Transverse colon (tissue), 4 donors: ENCODE results near the gene ERGIC1. TPM values are rescaled to one million over a fixed set of nuclear protein-coding genes. Genes with fewer than 3 reads are reported as not detected.
A peak's percentile ranks its signal among the peaks of the same experiment; 100 is the strongest.

ENCODE experiments used
- DNase-seq: peaks from one replicate; pipeline ENCODE4 v3.0.0-alpha.2; 2019
- H3K27ac ChIP-seq, 4 donors: fragments of 200-600 bp; sonication (generic); 2 replicates each; pipeline ENCODE4 v1.5.1; 2016 to 2018; ENCODE audit warnings: inconsistent platforms in 4 of 4
- H3K27me3 ChIP-seq: fragments of 200-600 bp; sonication (generic); 2 replicates; pipeline ENCODE4 v1.5.1; 2017; ENCODE audit warnings: inconsistent platforms
- H3K36me3 ChIP-seq, 4 donors: fragments of 200-600 bp; sonication (generic); 2 replicates each; pipeline ENCODE4 v1.5.1; 2017 to 2019; ENCODE audit warnings: inconsistent platforms in 4 of 4
- H3K4me1 ChIP-seq, 4 donors: fragments of 200-600 bp; sonication (generic); 2 replicates each; pipeline ENCODE4 v1.5.1; 2017 to 2020; ENCODE audit warnings: inconsistent platforms in 4 of 4
- H3K4me3 ChIP-seq, 4 donors: fragments of 200-600 bp; sonication (generic); 1 replicate in 1 of 4; 2 replicates in 3 of 4; pipeline versions ENCODE4 v1.5.1 to v1.6.1; 2017 to 2019; ENCODE audit warnings: inconsistent platforms in 4 of 4
- H3K9me3 ChIP-seq, 2 donors: fragments of 200-600 bp; sonication (generic); 2 replicates each; pipeline ENCODE4 v1.5.1; 2017 to 2019; ENCODE audit warnings: inconsistent platforms in 2 of 2
- CTCF ChIP-seq, 5 experiments: fragments of 200-600 bp in 3 of 5; fragments of 450-650 bp in 2 of 5; sonication (generic) in 3 of 5; IDR thresholded peaks; 1 replicate in 2 of 5; 2 replicates in 3 of 5; pipeline ENCODE4 v1.5.1; 2016 to 2017; ENCODE audit warnings: antibody characterized with exemption in 5 of 5, inconsistent platforms in 3 of 5, mild to moderate bottlenecking in 2 of 5, moderate library complexity in 1 of 5
- EP300 ChIP-seq: sonication (generic); formaldehyde crosslinking; IDR thresholded peaks from one replicate; pipeline ENCODE4 v1.6.1; 2017; ENCODE audit warnings: antibody characterized with exemption, low read depth
- POLR2A ChIP-seq: fragments of 450-650 bp; IDR thresholded peaks from one replicate; pipeline ENCODE4 v1.6.1; 2016; ENCODE audit warnings: antibody characterized with exemption, mild to moderate bottlenecking, moderate library complexity
- POLR2AphosphoS5 ChIP-seq, 3 donors: sonication (generic); formaldehyde crosslinking; IDR thresholded peaks; one replicate each; pipeline ENCODE4 v1.6.1; 2016; ENCODE audit warnings: antibody characterized with exemption in 3 of 3
- WGBS, 2 donors: methylation state at CpG; one replicate each; pipeline ENCODE4 v1.1.5; 2018; ENCODE audit warnings: low coverage in 1 of 2; 5-methylcytosine and 5-hydroxymethylcytosine counted together
- in situ Hi-C, 4 donors: fragments of 200-750 bp; cut with MboI; loops; one replicate each; pipeline versions ENCODE4 v1.15.0 to v1.15.1; 2017; ENCODE audit warnings: low sequenced_read_pairs in 3 of 4, low pct_ligation_motif_present in 1 of 4, low pct_unique_long_range_greater_than_20kb in 1 of 4
- intact Hi-C: fragments of 100-400 bp; cut with DNase I; formaldehyde crosslinking; loops from one replicate; pipeline ENCODE4 v1.15.1; 2023; ENCODE audit warnings: low total_unique reads
- total RNA-seq, 4 donors: library from RNA; depleted of rRNA; stranded (reverse); fragments of >200 nt; gene quantifications; one replicate each; pipeline ENCODE4 v1.1.0, GENCODE V29; 2016

The ERGIC1 gene
- total RNA-seq, 4 donors from 2014 or later = 125 to 252 (median 184) TPM

GRCh38 chr5:172887692-172888091 lies 53.6 kb downstream of the ERGIC1 start:
- Histone ChIP-seq H3K27me3 (no peaks in the 10 kb centered on the region), H3K27ac (peak overlapping the region; percentile 73 to 94 (median 84)), H3K4me1 (peaks cover 9 to 33% (median 13%) of the 10 kb centered on the region in 4 donors), H3K36me3 (peaks cover 0 to 14% (median 2%) of the 10 kb centered on the region in 4 donors), H3K9me3 (no peaks in the 10 kb centered on the region), H3K4me3 (no peak overlapping the region)
- TF ChIP-seq EP300 (peak; percentile 24), POLR2AphosphoS5 (IDR thresholded peaks at IDR 0.05) (peak in 1 of 3 donors; percentile 40), CTCF (IDR thresholded peaks at IDR 0.05) (no peak), POLR2A (no peak)
- WGBS, 2 donors = 74% methylated on average over 8 of the region's 8 CpGs; no CpG with 5 or more reads in 1 of the 2 donors
- peak; percentile 53 for DNase-seq
- in situ Hi-C loops = no loop called here
- intact Hi-C loops = no loop called here

- Histone ChIP-seq H3K27me3 (no peaks in the 10 kb centered on the region), H3K36me3 (peaks cover 0 to 14% (median 2%) of the 10 kb centered on the region in 4 donors), H3K4me1 (peaks cover 10 to 34% (median 13%) of the 10 kb centered on the region in 4 donors), H3K4me3 (no peak overlapping the region), H3K9me3 (no peaks in the 10 kb centered on the region), H3K27ac (peak overlapping the region; percentile 63 to 94 (median 79))
- WGBS, 2 donors = 87% methylated on average over 3 of the region's 6 CpGs; no CpG with 5 or more reads in 1 of the 2 donors
- TF ChIP-seq CTCF (IDR thresholded peaks at IDR 0.05) = no peak
- no peak for TF ChIP-seq EP300
- no peak for TF ChIP-seq POLR2AphosphoS5 (IDR thresholded peaks at IDR 0.05)
- TF ChIP-seq POLR2A = no peak
- no peak for DNase-seq
- in situ Hi-C loops = no loop called here
- intact Hi-C loops = no loop called here
Observed at GRCh38 chr5:172890659-172891058, 56.6 kb downstream of the ERGIC1 start.

- intact Hi-C loops (no loop called here), in situ Hi-C loops (no loop called here)
- DNase-seq = no peak
- 61 to 63% methylated on average over 3 to 7 of the region's 7 CpGs for WGBS, 2 donors
- Histone ChIP-seq H3K27me3 (no peaks in the 10 kb centered on the region), H3K9me3 (no peaks in the 10 kb centered on the region), H3K4me3 (no peak overlapping the region), H3K4me1 (peaks cover 11 to 30% (median 14%) of the 10 kb centered on the region in 4 donors), H3K36me3 (peaks cover 0 to 14% (median 2%) of the 10 kb centered on the region in 4 donors), H3K27ac (peak overlapping the region; percentile 63 to 94 (median 79))
- TF ChIP-seq CTCF (IDR thresholded peaks at IDR 0.05) = no peak
- no peak for TF ChIP-seq POLR2A
- TF ChIP-seq EP300 = no peak
- no peak for TF ChIP-seq POLR2AphosphoS5 (IDR thresholded peaks at IDR 0.05)
Observed at GRCh38 chr5:172891716-172892421, 57.8 kb downstream of the ERGIC1 start.

GRCh38 chr5:172892713-172893112 lies 58.7 kb downstream of the ERGIC1 start:
- in situ Hi-C loops (no loop called here), intact Hi-C loops (no loop called here)
- H3K4me3 ChIP-seq = no peak overlapping the region
- peaks cover 0 to 14% (median 2%) of the 10 kb centered on the region in 4 donors for H3K36me3 ChIP-seq
- no peaks in the 10 kb centered on the region for H3K9me3 ChIP-seq
- WGBS, 2 donors = 82 to 87% methylated on average over 6 to 7 of the region's 7 CpGs
- peak overlapping the region; percentile 63 to 94 (median 79) for H3K27ac ChIP-seq
- no peaks in the 10 kb centered on the region for H3K27me3 ChIP-seq
- peaks cover 9 to 29% (median 19%) of the 10 kb centered on the region in 4 donors for H3K4me1 ChIP-seq
- TF ChIP-seq POLR2A = no peak
- TF ChIP-seq EP300 = no peak
- no peak for TF ChIP-seq CTCF (IDR thresholded peaks at IDR 0.05)
- no peak for TF ChIP-seq POLR2AphosphoS5 (IDR thresholded peaks at IDR 0.05)
- DNase-seq = no peak
